HG03103 (cell line): ENCODE results near the gene AP1G1.
"Not testable (repeated sequence)": the region's sequence is repeated elsewhere in the genome, so short reads cannot be mapped to it uniquely, and the experiment has no call there.

ENCODE experiments used
- ATAC-seq: cut with Tn5 transposase; IDR thresholded peaks from one replicate; pipeline ENCODE4 v1.9.1; 2021; ENCODE audit warnings: low read depth; ENCODE audit not compliant: unreplicated experiment

Gene AP1G1

GRCh38 chr16:71811261-71811803 lies 2.7 kb upstream of the AP1G1 start:
- ATAC-seq: no peak

- ATAC-seq: not testable (repeated sequence)
Observed at GRCh38 chr16:71810155-71810530, 1.5 kb upstream of the AP1G1 start.

- peak; percentile 25 for ATAC-seq
Observed at GRCh38 chr16:71807905-71808592, 585 bp downstream of the AP1G1 start.

- ATAC-seq: no peak
Observed at GRCh38 chr16:71803305-71803690, 5.3 kb downstream of the AP1G1 start.

- ATAC-seq: no peak
Observed at GRCh38 chr16:71796501-71797097, 12.0 kb downstream of the AP1G1 start.

- no peak for ATAC-seq
Observed at GRCh38 chr16:71794943-71795342, 13.7 kb downstream of the AP1G1 start.

GRCh38 chr16:71794018-71794417 lies 14.6 kb downstream of the AP1G1 start:
- no peak for ATAC-seq

GRCh38 chr16:71792176-71792575 lies 16.5 kb downstream of the AP1G1 start:
- no peak for ATAC-seq

- ATAC-seq: not testable (repeated sequence)
Observed at GRCh38 chr16:71790329-71790728, 18.3 kb downstream of the AP1G1 start.

- ATAC-seq: no peak
Observed at GRCh38 chr16:71789136-71789535, 19.5 kb downstream of the AP1G1 start.

GRCh38 chr16:71788578-71788977 lies 20.1 kb downstream of the AP1G1 start:
- no peak for ATAC-seq

- ATAC-seq: not testable (repeated sequence)
Observed at GRCh38 chr16:71785143-71785542, 23.5 kb downstream of the AP1G1 start.

GRCh38 chr16:71784093-71784492 lies 24.5 kb downstream of the AP1G1 start:
- ATAC-seq: no peak

GRCh38 chr16:71781741-71782140 lies 26.9 kb downstream of the AP1G1 start:
- ATAC-seq: no peak

- ATAC-seq: no peak
Observed at GRCh38 chr16:71780521-71781089, 28.0 kb downstream of the AP1G1 start.

- ATAC-seq: no peak
Observed at GRCh38 chr16:71778780-71779179, 29.9 kb downstream of the AP1G1 start.

- ATAC-seq: no peak
Observed at GRCh38 chr16:71777329-71777728, 31.3 kb downstream of the AP1G1 start.

GRCh38 chr16:71775949-71776348 lies 32.7 kb downstream of the AP1G1 start:
- ATAC-seq: no peak

- no peak for ATAC-seq
Observed at GRCh38 chr16:71771571-71771970, 37.1 kb downstream of the AP1G1 start.

GRCh38 chr16:71769222-71769621 lies 39.4 kb downstream of the AP1G1 start:
- no peak for ATAC-seq

- ATAC-seq: no peak
Observed at GRCh38 chr16:71767060-71767900, 41.4 kb downstream of the AP1G1 start.
